BJ (cell line): ENCODE measurements around the gene RBM4B. TPM values are rescaled to one million over a fixed set of nuclear protein-coding genes. Genes with fewer than 3 reads are reported as not detected.

Experiments used
- CTCF ChIA-PET: fragments of 350-600 bp; formaldehyde crosslinking; extraction: SDS; loops from one replicate; lab custom pipeline; 2021; ENCODE audit warnings: antibody characterized with exemption, inconsistent platforms; lab: Yijun Ruan, JAX
- POLR2A ChIA-PET: fragments of 300-600 bp; sonication (Branson Sonifier 250); formaldehyde crosslinking; extraction: SDS; loops from one replicate; lab custom pipeline; 2021; ENCODE audit warnings: antibody characterized with exemption; lab: Charles Lee
- DNase-seq: peaks from one replicate; pipeline ENCODE4 v3.0.0-alpha.2; 2011; ENCODE audit warnings: low read depth
- H3K27me3 ChIP-seq: 2 replicates; pipeline ENCODE4 v1.6.0; 2011; ENCODE audit warnings: low read length; ENCODE audit not compliant: control insufficient read depth, insufficient read depth
- H3K36me3 ChIP-seq: 2 replicates; pipeline ENCODE4 v1.5.1; 2011; ENCODE audit warnings: low read length; ENCODE audit not compliant: control insufficient read depth, insufficient read depth
- H3K4me3 ChIP-seq: 2 replicates; pipeline ENCODE4 v1.5.1; 2011; ENCODE audit warnings: low read depth, mild to moderate bottlenecking, control low read depth, low read length
- polyA plus RNA-seq: library from polyadenylated mRNA; depleted of rRNA; stranded (reverse); fragments of >200 nt; gene quantifications from 2 replicates; pipeline ENCODE4 v1.2.3, GENCODE V29; 2011
- TF ChIP-seq, protein P1 (sequence below): IDR thresholded peaks from 2 replicates; pipeline ENCODE4 v1.5.1; 2011; ENCODE audit warnings: low read depth, mild to moderate bottlenecking, control low read depth, inconsistent platforms, low read length, moderate library complexity; ENCODE audit not compliant: insufficient read depth

RBM4B gene
- polyA plus RNA-seq, 1 experiment = 26.7 TPM

- DNase-seq = no peak
- ChIA-PET POLR2A (no interaction called here), CTCF (interaction anchor here (2.1 to 3.2 kb wide), 2 partner anchors 13 to 143 kb away, joined by 7 to 14 read pairs; partner anchors contain the start of gene RBM4B)
- no peaks in the 10 kb centered on the region for H3K36me3 ChIP-seq
- H3K27me3 ChIP-seq = no peaks in the 10 kb centered on the region
- TF ChIP-seq, protein P1, sequence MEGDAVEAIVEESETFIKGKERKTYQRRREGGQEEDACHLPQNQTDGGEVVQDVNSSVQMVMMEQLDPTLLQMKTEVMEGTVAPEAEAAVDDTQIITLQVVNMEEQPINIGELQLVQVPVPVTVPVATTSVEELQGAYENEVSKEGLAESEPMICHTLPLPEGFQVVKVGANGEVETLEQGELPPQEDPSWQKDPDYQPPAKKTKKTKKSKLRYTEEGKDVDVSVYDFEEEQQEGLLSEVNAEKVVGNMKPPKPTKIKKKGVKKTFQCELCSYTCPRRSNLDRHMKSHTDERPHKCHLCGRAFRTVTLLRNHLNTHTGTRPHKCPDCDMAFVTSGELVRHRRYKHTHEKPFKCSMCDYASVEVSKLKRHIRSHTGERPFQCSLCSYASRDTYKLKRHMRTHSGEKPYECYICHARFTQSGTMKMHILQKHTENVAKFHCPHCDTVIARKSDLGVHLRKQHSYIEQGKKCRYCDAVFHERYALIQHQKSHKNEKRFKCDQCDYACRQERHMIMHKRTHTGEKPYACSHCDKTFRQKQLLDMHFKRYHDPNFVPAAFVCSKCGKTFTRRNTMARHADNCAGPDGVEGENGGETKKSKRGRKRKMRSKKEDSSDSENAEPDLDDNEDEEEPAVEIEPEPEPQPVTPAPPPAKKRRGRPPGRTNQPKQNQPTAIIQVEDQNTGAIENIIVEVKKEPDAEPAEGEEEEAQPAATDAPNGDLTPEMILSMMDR = no peak
- no peak overlapping the region for H3K4me3 ChIP-seq
These were observed 13.8 kb upstream of the RBM4B start for GRCh38 chr11:66691311-66691980.

GRCh38 chr11:66689661-66690590 is 12.2 kb upstream of the RBM4B start:
- DNase-seq = no peak
- TF ChIP-seq, protein P1 = no peak
- CTCF ChIA-PET = interaction anchor here (2.1 to 3.2 kb wide), 2 partner anchors 11 to 144 kb away, joined by 7 to 14 read pairs; partner anchors contain the start of gene RBM4B
- POLR2A ChIA-PET = no interaction called here
- H3K36me3 ChIP-seq = no peaks in the 10 kb centered on the region
- no peaks in the 10 kb centered on the region for H3K27me3 ChIP-seq
- no peak overlapping the region for H3K4me3 ChIP-seq

GRCh38 chr11:66688561-66689534 is 11.2 kb upstream of the RBM4B start:
- Histone ChIP-seq H3K27me3 (no peaks in the 10 kb centered on the region), H3K36me3 (no peaks in the 10 kb centered on the region), H3K4me3 (no peak overlapping the region)
- ChIA-PET CTCF (interaction anchor here (1.0 to 2.0 kb wide), 3 partner anchors 11 to 288 kb away, joined by 3 to 10 read pairs (median 4); partner anchors contain the start of gene RBM4B), POLR2A (interaction anchor here (0.6 kb wide), 1 partner anchor 156 kb away, joined by 3 read pairs; no protein-coding TSS in a partner anchor)
- no peak for DNase-seq
- TF ChIP-seq, protein P1 = no peak

- POLR2A ChIA-PET = no interaction called here
- CTCF ChIA-PET = interaction anchor here (1.0 to 2.0 kb wide), 3 partner anchors 10 to 289 kb away, joined by 3 to 10 read pairs (median 4); partner anchors contain the start of gene RBM4B
- TF ChIP-seq, protein P1 = no peak
These were observed 10.2 kb upstream of the RBM4B start for GRCh38 chr11:66687831-66688281.

More at GRCh38 chr11:66687831-66688281, 10.2 kb upstream of the RBM4B start:
- no peak for DNase-seq
- no peaks in the 10 kb centered on the region for H3K27me3 ChIP-seq
- no peak overlapping the region for H3K4me3 ChIP-seq
- H3K36me3 ChIP-seq = no peaks in the 10 kb centered on the region
